GM19397 (cell line): ENCODE data around the gene VPS26B.
"Not testable (repeated sequence)": the region's sequence is repeated elsewhere in the genome, so short reads cannot be mapped to it uniquely, and the experiment has no call there.

ENCODE experiments used
- ATAC-seq: cut with Tn5 transposase; IDR thresholded peaks from one replicate; pipeline ENCODE4 v1.9.1; 2021; ENCODE audit warnings: mild to moderate bottlenecking, moderate library complexity; ENCODE audit not compliant: unreplicated experiment

The VPS26B gene

GRCh38 chr11:134223836-134224709, at the start of gene VPS26B, which contains the start of gene NCAPD3:
Gene VPS26B (plus strand): TSS chr11:134224671. CDS start chr11:134225123, 452 bp downstream.
Gene NCAPD3 (minus strand): TSS chr11:134223967. CDS start chr11:134223926, 41 bp downstream.
- ATAC-seq = peak; percentile 68

GRCh38 chr11:134176284-134176683, 48.2 kb upstream of the VPS26B start:
- ATAC-seq = no peak

- no peak for ATAC-seq
Observed at GRCh38 chr11:134178032-134178674, 46.3 kb upstream of the VPS26B start.

GRCh38 chr11:134181707-134182106, 42.8 kb upstream of the VPS26B start:
- ATAC-seq = no peak

- not testable (repeated sequence) for ATAC-seq
Observed at GRCh38 chr11:134188092-134188491, 36.4 kb upstream of the VPS26B start.

GRCh38 chr11:134196756-134197155, 27.7 kb upstream of the VPS26B start:
- no peak for ATAC-seq

- no peak for ATAC-seq
Observed at GRCh38 chr11:134199531-134199930, 24.9 kb upstream of the VPS26B start.

- ATAC-seq = no peak
Observed at GRCh38 chr11:134200688-134201087, 23.8 kb upstream of the VPS26B start.

- no peak for ATAC-seq
Observed at GRCh38 chr11:134202661-134203060, 21.8 kb upstream of the VPS26B start.

- no peak for ATAC-seq
Observed at GRCh38 chr11:134205729-134206128, 18.7 kb upstream of the VPS26B start.

GRCh38 chr11:134206185-134206584, 18.3 kb upstream of the VPS26B start:
- ATAC-seq = no peak

- ATAC-seq = no peak
Observed at GRCh38 chr11:134207538-134208239, 16.8 kb upstream of the VPS26B start.

- no peak for ATAC-seq
Observed at GRCh38 chr11:134215836-134216235, 8.6 kb upstream of the VPS26B start.

GRCh38 chr11:134216816-134217215, 7.7 kb upstream of the VPS26B start:
- ATAC-seq = no peak

- no peak for ATAC-seq
Observed at GRCh38 chr11:134223121-134223520, 1.4 kb upstream of the VPS26B start.

GRCh38 chr11:134224710-134225664, 516 bp downstream of the VPS26B start:
- ATAC-seq = peak; percentile 17

GRCh38 chr11:134226806-134227325, 2.4 kb downstream of the VPS26B start:
- no peak for ATAC-seq

- peak; percentile 48 for ATAC-seq
Observed at GRCh38 chr11:134228625-134229024, 4.2 kb downstream of the VPS26B start.

- no peak for ATAC-seq
Observed at GRCh38 chr11:134229126-134229790, 4.8 kb downstream of the VPS26B start.
